PC-3 (cell line): ENCODE results near the gene USP17L11. TPM values are rescaled to one million over a fixed set of nuclear protein-coding genes. Genes with fewer than 3 reads are reported as not detected.
"Not testable (repeated sequence)": the region's sequence is repeated elsewhere in the genome, so short reads cannot be mapped to it uniquely, and the experiment has no call there.

ENCODE experiments used
- ATAC-seq: fragments of 200-7000 bp; cut with Tn5 transposase; 2 replicates; pipeline ENCODE4 v1.9.1; 2020; ENCODE audit warnings: mild to moderate bottlenecking, moderate library complexity
- BruUV-seq: library from RNA; stranded (reverse); fragments of 400-500 nt; replicated peaks from 2 replicates; lab custom pipeline; 2021; lab: Mats Ljungman, UMichigan
- CTCF ChIA-PET: fragments of 300-600 bp; sonication (Branson Sonifier 250); formaldehyde crosslinking; loops from one replicate; lab custom pipeline; 2022; ENCODE audit warnings: antibody characterized with exemption; lab: Charles Lee
- POLR2A ChIA-PET: fragments of 300-600 bp; sonication (Branson Sonifier 250); formaldehyde crosslinking; loops from one replicate; lab custom pipeline; 2022; ENCODE audit warnings: antibody characterized with exemption; ENCODE audit not compliant: unreplicated experiment; lab: Charles Lee
- DNase-seq: peaks from one replicate; pipeline ENCODE4 v3.0.0-alpha.2; 2015
- H2AFZ ChIP-seq: fragments of 300-600 bp; sonication (generic); 2 replicates; pipeline ENCODE4 v1.6.0; 2016; ENCODE audit warnings: antibody characterized with exemption, low read length
- H3F3A ChIP-seq: fragments of 300-600 bp; sonication (generic); one replicate; pipeline ENCODE4 v1.6.0; 2017; ENCODE audit warnings: antibody characterized with exemption, low read length, control low read depth, mild to moderate bottlenecking; ENCODE audit not compliant: unreplicated experiment
- H3K27ac ChIP-seq: fragments of 300-600 bp; sonication (generic); 2 replicates; pipeline ENCODE4 v1.5.1; 2016; ENCODE audit warnings: mild to moderate bottlenecking, low read length
- H3K27me3 ChIP-seq: fragments of 300-600 bp; sonication (generic); 2 replicates; pipeline ENCODE4 v1.6.1; 2016; ENCODE audit warnings: low read length, mixed read lengths
- H3K36me3 ChIP-seq: fragments of 300-600 bp; sonication (generic); 2 replicates; pipeline ENCODE4 v1.6.1; 2016; ENCODE audit warnings: low read depth, mixed run types, low read length, mixed read lengths
- H3K4me1 ChIP-seq: fragments of 300-600 bp; sonication (generic); 2 replicates; pipeline ENCODE4 v1.5.1; 2016; ENCODE audit warnings: low read length; ENCODE audit not compliant: insufficient read depth
- H3K4me2 ChIP-seq: fragments of 300-600 bp; sonication (generic); 2 replicates; pipeline ENCODE4 v1.6.0; 2016; ENCODE audit warnings: low read length
- H3K4me3 ChIP-seq: fragments of 300-600 bp; sonication (generic); 2 replicates; pipeline ENCODE4 v1.5.1; 2016; ENCODE audit warnings: mild to moderate bottlenecking, low read length, mixed read lengths
- H3K79me2 ChIP-seq: fragments of 300-600 bp; sonication (generic); 2 replicates; pipeline ENCODE4 v1.6.1; 2017; ENCODE audit warnings: low read length, mixed read lengths
- H3K9ac ChIP-seq: fragments of 300-600 bp; sonication (generic); 2 replicates; pipeline ENCODE4 v1.6.0; 2016; ENCODE audit warnings: mild to moderate bottlenecking, low read length
- H3K9me2 ChIP-seq: fragments of 300-600 bp; sonication (generic); replicated peaks from 2 replicates; pipeline ENCODE4 v1.6.1; 2016; ENCODE audit warnings: mixed run types, low read length, mixed read lengths
- H3K9me3 ChIP-seq: fragments of 300-600 bp; sonication (generic); 2 replicates; pipeline ENCODE4 v1.6.1; 2016; ENCODE audit warnings: low read length, mixed read lengths
- H4K20me1 ChIP-seq: fragments of 300-600 bp; sonication (generic); 2 replicates; pipeline ENCODE4 v1.6.1; 2016; ENCODE audit warnings: low read length, mixed read lengths
- intact Hi-C: fragments of 100-400 bp; cut with micrococcal nuclease; formaldehyde crosslinking; loops from 2 replicates; pipeline ENCODE4 v1.9.0; 2023
- total RNA-seq: library from RNA; depleted of rRNA; stranded (reverse); fragments of >200 nt; gene quantifications from 2 replicates; pipeline ENCODE4 v1.2.3, GENCODE V29; 2014; rRNA removed

The USP17L11 gene
- total RNA-seq, 1 experiment from 2014 or later = not detected

- BruUV-seq, intact Hi-C loops, H3K9me2 ChIP-seq, H2AFZ ChIP-seq, H3K4me3 ChIP-seq, H3K9ac ChIP-seq, ATAC-seq, DNase-seq, H3K79me2 ChIP-seq, H3K9me3 ChIP-seq, POLR2A ChIA-PET, H3K27me3 ChIP-seq, CTCF ChIA-PET, H4K20me1 ChIP-seq, H3K4me2 ChIP-seq, H3K36me3 ChIP-seq, H3K27ac ChIP-seq, H3K4me1 ChIP-seq, H3F3A ChIP-seq: not testable (repeated sequence)
These were observed 37.9 kb downstream of the USP17L11 start, which contains the start of gene USP17L19 for GRCh38 chr4:9253078-9253477. USP17L19 (plus strand) TSS chr4:9253378; CDS start chr4:9253378, 0 bp downstream.

- H3K27ac ChIP-seq, H3F3A ChIP-seq, H3K4me3 ChIP-seq, BruUV-seq, CTCF ChIA-PET, H2AFZ ChIP-seq, DNase-seq, H3K9me3 ChIP-seq, H3K79me2 ChIP-seq, H3K9ac ChIP-seq, H4K20me1 ChIP-seq, POLR2A ChIA-PET, intact Hi-C loops, H3K36me3 ChIP-seq, H3K9me2 ChIP-seq, H3K27me3 ChIP-seq, H3K4me2 ChIP-seq, H3K4me1 ChIP-seq, ATAC-seq: not testable (repeated sequence)
These were observed 42.6 kb downstream of the USP17L11 start, which contains the start of gene USP17L20 for GRCh38 chr4:9257824-9258223. USP17L20 (plus strand) TSS chr4:9258124; CDS start chr4:9258124, 0 bp downstream.

- H3K27me3 ChIP-seq, H4K20me1 ChIP-seq, H3K79me2 ChIP-seq, H3K4me1 ChIP-seq, H3K27ac ChIP-seq, H3K36me3 ChIP-seq, H3K9ac ChIP-seq, CTCF ChIA-PET, H2AFZ ChIP-seq, ATAC-seq, H3F3A ChIP-seq, H3K9me2 ChIP-seq, H3K4me2 ChIP-seq, DNase-seq, BruUV-seq, H3K9me3 ChIP-seq, H3K4me3 ChIP-seq, POLR2A ChIA-PET, intact Hi-C loops: not testable (repeated sequence)
These were observed 47.4 kb downstream of the USP17L11 start, which contains the start of gene USP17L21 for GRCh38 chr4:9262572-9262971. USP17L21 (plus strand) TSS chr4:9262872; CDS start chr4:9262872, 0 bp downstream.

Other genes with a start within 250 kb of the USP17L11 start
- gene FAM90A26, start 45.0 kb upstream of the USP17L11 start, total RNA-seq = not detected in 2 replicates
- not detected in 2 replicates for gene USP17L10, start 4.7 kb upstream of the USP17L11 start, total RNA-seq
- gene USP17L12, start 4.7 kb downstream of the USP17L11 start, total RNA-seq = not detected in 2 replicates
- gene USP17L13, start 9.5 kb downstream of the USP17L11 start, total RNA-seq = not detected in 2 replicates
- not detected in 2 replicates for gene USP17L15, start 19.0 kb downstream of the USP17L11 start, total RNA-seq
- gene USP17L17, start 28.5 kb downstream of the USP17L11 start, total RNA-seq = not detected in 2 replicates
- gene USP17L18, start 33.2 kb downstream of the USP17L11 start, total RNA-seq = not detected in 2 replicates
- gene USP17L19, start 38.0 kb downstream of the USP17L11 start, total RNA-seq = not detected in 2 replicates
- gene USP17L20, start 42.7 kb downstream of the USP17L11 start, total RNA-seq = not detected in 2 replicates
- gene USP17L21, start 47.5 kb downstream of the USP17L11 start, total RNA-seq = not detected in 2 replicates
- not detected in 2 replicates for gene USP17L22, start 52.2 kb downstream of the USP17L11 start, total RNA-seq
- gene USP17L24, start 109.8 kb downstream of the USP17L11 start, total RNA-seq = not detected in 2 replicates
- not detected in 2 replicates for gene USP17L25, start 114.5 kb downstream of the USP17L11 start, total RNA-seq
- gene USP17L26, start 119.3 kb downstream of the USP17L11 start, total RNA-seq = not detected in 2 replicates
- not detected in 2 replicates for gene USP17L5, start 124.0 kb downstream of the USP17L11 start, total RNA-seq
- not detected in 2 replicates for gene USP17L27, start 128.7 kb downstream of the USP17L11 start, total RNA-seq
- gene USP17L28, start 133.5 kb downstream of the USP17L11 start, total RNA-seq = not detected in 2 replicates
- not detected in 2 replicates for gene USP17L29, start 138.2 kb downstream of the USP17L11 start, total RNA-seq
- not detected in 2 replicates for gene USP17L30, start 147.7 kb downstream of the USP17L11 start, total RNA-seq
- not detected in 2 replicates for gene DEFB131A, start 229.0 kb downstream of the USP17L11 start, total RNA-seq